Stimulated activated naive B cell treated with anti-CD40 and anti-IgM and Interleukin-4, amounts not matched to agents 10 μg/mL and 1 μg/mL and 100 μg/mL, for 72 hours (primary cell): Measurements from ENCODE around the gene CRY2.

Experiments
- ATAC-seq, 2 donors: fragments of 150-1000 bp; cut with Tn5 transposase; replicated peaks; 2 replicates each; pipeline ENCODE4 v1.10.0; 2021; ENCODE audit warnings: moderate library complexity in 1 of 2
- DNase-seq: peaks from one replicate; pipeline ENCODE4 v3.0.0; 2021
- H3K27ac Mint-ChIP-seq: one replicate; pipeline ENCODE4 v1.8.0; 2022; ENCODE audit warnings: mild to moderate bottlenecking, mixed read lengths
- H3K27me3 Mint-ChIP-seq, 2 donors: one replicate each; pipeline ENCODE4 v1.8.0; 2022; ENCODE audit warnings: mixed read lengths in 2 of 2
- H3K36me3 Mint-ChIP-seq, 2 donors: one replicate each; pipeline ENCODE4 v1.8.0; 2022; ENCODE audit warnings: mixed read lengths in 2 of 2, mild to moderate bottlenecking in 1 of 2
- H3K4me1 Mint-ChIP-seq, 2 donors: one replicate each; pipeline ENCODE4 v1.8.0; 2022; ENCODE audit warnings: mixed read lengths in 2 of 2, mild to moderate bottlenecking in 1 of 2
- H3K4me3 Mint-ChIP-seq, 2 donors: one replicate each; pipeline ENCODE4 v1.8.0; 2022; ENCODE audit warnings: mild to moderate bottlenecking in 2 of 2, mixed read lengths in 2 of 2, moderate library complexity in 1 of 2
- H3K9me3 Mint-ChIP-seq, 2 donors: one replicate each; pipeline ENCODE4 v1.8.0; 2022; ENCODE audit warnings: mixed read lengths in 2 of 2, mild to moderate bottlenecking in 1 of 2

CRY2 gene

GRCh38 chr11:45869551-45869950 is 22.3 kb downstream of the CRY2 start:
- Mint-ChIP-seq H3K27me3 (no peaks in the 10 kb centered on the region), H3K9me3 (no peaks in the 10 kb centered on the region), H3K36me3 (peaks cover 37 to 77% of the 10 kb centered on the region in 2 donors), H3K4me1 (peaks cover 0 to 3% of the 10 kb centered on the region in 2 donors), H3K27ac (no peak overlapping the region), H3K4me3 (no peak overlapping the region)
- ATAC-seq = no peak
- no peak for DNase-seq

- no peaks in the 10 kb centered on the region for H3K9me3 Mint-ChIP-seq
- peak overlapping the region; percentile 56 for H3K27ac Mint-ChIP-seq
- ATAC-seq (no peak), DNase-seq (no peak)
- peaks cover 0 to 3% of the 10 kb centered on the region in 2 donors for H3K4me1 Mint-ChIP-seq
- no peaks in the 10 kb centered on the region for H3K27me3 Mint-ChIP-seq
- H3K4me3 Mint-ChIP-seq = no peak overlapping the region
- H3K36me3 Mint-ChIP-seq = peaks cover 30 to 76% of the 10 kb centered on the region in 2 donors
Observed at GRCh38 chr11:45870706-45871105, 23.4 kb downstream of the CRY2 start.

GRCh38 chr11:45871638-45872037 is 24.4 kb downstream of the CRY2 start:
- Mint-ChIP-seq H3K27me3 (no peaks in the 10 kb centered on the region), H3K36me3 (peaks cover 24 to 71% of the 10 kb centered on the region in 2 donors), H3K4me1 (peaks cover 0 to 3% of the 10 kb centered on the region in 2 donors), H3K27ac (no peak overlapping the region), H3K4me3 (no peak overlapping the region), H3K9me3 (no peaks in the 10 kb centered on the region)
- ATAC-seq (no peak), DNase-seq (no peak)

- no peaks in the 10 kb centered on the region for H3K27me3 Mint-ChIP-seq
- peak; percentile 87 to 94 for ATAC-seq
- H3K4me3 Mint-ChIP-seq = no peak overlapping the region
- no peaks in the 10 kb centered on the region for H3K9me3 Mint-ChIP-seq
- DNase-seq = peak; percentile 15
- peaks cover 34 to 73% of the 10 kb centered on the region in 2 donors for H3K36me3 Mint-ChIP-seq
- H3K4me1 Mint-ChIP-seq = peaks cover 0 to 3% of the 10 kb centered on the region in 2 donors
- no peak overlapping the region for H3K27ac Mint-ChIP-seq
Observed at GRCh38 chr11:45872651-45873356, 25.5 kb downstream of the CRY2 start.

- Mint-ChIP-seq H3K4me3 (no peak overlapping the region), H3K36me3 (peaks cover 48 to 69% of the 10 kb centered on the region in 2 donors), H3K27me3 (no peaks in the 10 kb centered on the region), H3K27ac (no peak overlapping the region), H3K9me3 (no peaks in the 10 kb centered on the region), H3K4me1 (peaks cover 0 to under 1% of the 10 kb centered on the region in 2 donors)
- no peak for ATAC-seq
- no peak for DNase-seq
Observed at GRCh38 chr11:45876401-45876800, 29.1 kb downstream of the CRY2 start.

GRCh38 chr11:45877221-45877620 is 29.9 kb downstream of the CRY2 start:
- no peak for ATAC-seq
- Mint-ChIP-seq H3K36me3 (peaks cover 54 to 71% of the 10 kb centered on the region in 2 donors), H3K4me1 (no peaks in the 10 kb centered on the region)

GRCh38 chr11:45877845-45878244 is 30.6 kb downstream of the CRY2 start:
- DNase-seq = no peak
- Mint-ChIP-seq H3K4me3 (no peak overlapping the region), H3K27ac (no peak overlapping the region), H3K4me1 (no peaks in the 10 kb centered on the region), H3K9me3 (no peaks in the 10 kb centered on the region), H3K27me3 (no peaks in the 10 kb centered on the region), H3K36me3 (peaks cover 58 to 72% of the 10 kb centered on the region in 2 donors)
- no peak for ATAC-seq

More at GRCh38 chr11:45877221-45877620, 29.9 kb downstream of the CRY2 start:
- no peaks in the 10 kb centered on the region for H3K9me3 Mint-ChIP-seq
- H3K4me3 Mint-ChIP-seq = no peak overlapping the region
- H3K27ac Mint-ChIP-seq = peak overlapping the region; percentile 51
- H3K27me3 Mint-ChIP-seq = no peaks in the 10 kb centered on the region
- DNase-seq = no peak

- no peak overlapping the region for H3K27ac Mint-ChIP-seq
- H3K9me3 Mint-ChIP-seq = no peaks in the 10 kb centered on the region
- H3K36me3 Mint-ChIP-seq = peaks cover 57 to 62% of the 10 kb centered on the region in 2 donors
- H3K27me3 Mint-ChIP-seq = no peaks in the 10 kb centered on the region
- ATAC-seq (no peak), DNase-seq (no peak)
- no peak overlapping the region for H3K4me3 Mint-ChIP-seq
- H3K4me1 Mint-ChIP-seq = peaks cover 10 to 14% of the 10 kb centered on the region in 2 donors
Observed at GRCh38 chr11:45879803-45880686, 32.8 kb downstream of the CRY2 start.

- Mint-ChIP-seq H3K4me3 (no peak overlapping the region), H3K9me3 (no peaks in the 10 kb centered on the region), H3K27me3 (no peaks in the 10 kb centered on the region), H3K27ac (no peak overlapping the region), H3K36me3 (peaks cover 57% of the 10 kb centered on the region in 2 donors), H3K4me1 (peaks cover 12 to 18% of the 10 kb centered on the region in 2 donors)
- ATAC-seq = no peak
- no peak for DNase-seq
Observed at GRCh38 chr11:45880772-45881570, 33.7 kb downstream of the CRY2 start.

- H3K9me3 Mint-ChIP-seq = no peaks in the 10 kb centered on the region
- H3K27ac Mint-ChIP-seq = no peak overlapping the region
- H3K36me3 Mint-ChIP-seq = peaks cover 52 to 53% of the 10 kb centered on the region in 2 donors
- no peaks in the 10 kb centered on the region for H3K27me3 Mint-ChIP-seq
- DNase-seq = no peak
- ATAC-seq = no peak
- no peak overlapping the region for H3K4me3 Mint-ChIP-seq
- peaks cover 12 to 18% of the 10 kb centered on the region in 2 donors for H3K4me1 Mint-ChIP-seq
Observed at GRCh38 chr11:45881708-45882368, 34.6 kb downstream of the CRY2 start.

GRCh38 chr11:45884596-45885185 is 37.4 kb downstream of the CRY2 start:
- no peaks in the 10 kb centered on the region for H3K9me3 Mint-ChIP-seq
- ATAC-seq = no peak
- H3K4me3 Mint-ChIP-seq = peak overlapping the region; percentile 83 to 87

GRCh38 chr11:45885274-45885920 is 38.1 kb downstream of the CRY2 start, which contains the start of gene MAPK8IP1:
Gene MAPK8IP1 (plus strand): TSS chr11:45885651. CDS start chr11:45885821, 170 bp downstream.
- Mint-ChIP-seq H3K36me3 (peaks cover 28% of the 10 kb centered on the region in 2 donors), H3K9me3 (no peaks in the 10 kb centered on the region), H3K27ac (no peak within 1 kb of the TSS), H3K4me3 (peak within 1 kb of the TSS; percentile 83 to 87), H3K27me3 (peaks cover 2 to 7% of the 10 kb centered on the region in 2 donors), H3K4me1 (peaks cover 12 to 18% of the 10 kb centered on the region in 2 donors)
- DNase-seq = no peak
- ATAC-seq = peak; percentile 86 to 88

More at GRCh38 chr11:45884596-45885185, 37.4 kb downstream of the CRY2 start:
- no peak for DNase-seq
- peaks cover 33 to 34% of the 10 kb centered on the region in 2 donors for H3K36me3 Mint-ChIP-seq
- H3K4me1 Mint-ChIP-seq = peaks cover 12 to 18% of the 10 kb centered on the region in 2 donors
- H3K27me3 Mint-ChIP-seq = peaks cover 0 to 4% of the 10 kb centered on the region in 2 donors
- H3K27ac Mint-ChIP-seq = no peak overlapping the region
